ENCODE results near the gene ZCCHC7. TPM values are rescaled to one million over a fixed set of nuclear protein-coding genes. Genes with fewer than 3 reads are reported as not detected.

ZCCHC7 gene
- total RNA-seq, 4 donors from 2014 or later = 13.8 to 24.6 (median 18.5) TPM

- TF ChIP-seq CTCF (IDR thresholded peaks at IDR 0.05; ENCODE audit: low read depth) = no peak
Observed at GRCh38 chr9:37241340-37241739, 121.0 kb downstream of the ZCCHC7 start.

- no peak for TF ChIP-seq CTCF (IDR thresholded peaks at IDR 0.05; ENCODE audit: low read depth)
Observed at GRCh38 chr9:37242089-37242488, 121.7 kb downstream of the ZCCHC7 start.

GRCh38 chr9:37243588-37244345 lies 123.4 kb downstream of the ZCCHC7 start:
- TF ChIP-seq CTCF (IDR thresholded peaks at IDR 0.05; ENCODE audit: low read depth) = no peak

- no peak for TF ChIP-seq CTCF (IDR thresholded peaks at IDR 0.05; ENCODE audit: low read depth)
Observed at GRCh38 chr9:37246826-37247225, 126.5 kb downstream of the ZCCHC7 start.

GRCh38 chr9:37248651-37249163 lies 128.3 kb downstream of the ZCCHC7 start:
- TF ChIP-seq CTCF (IDR thresholded peaks at IDR 0.05; ENCODE audit: low read depth) = no peak

- no peak for TF ChIP-seq CTCF (IDR thresholded peaks at IDR 0.05; ENCODE audit: low read depth)
Observed at GRCh38 chr9:37251452-37251851, 131.1 kb downstream of the ZCCHC7 start.

- TF ChIP-seq CTCF (IDR thresholded peaks at IDR 0.05; ENCODE audit: low read depth) = no peak
Observed at GRCh38 chr9:37253377-37253937, 133.1 kb downstream of the ZCCHC7 start.

Data from subcutaneous adipose tissue (tissue), 4 donors.